T-helper 2 cell treated with Interferon-gamma antibody and Interleukin-4, amounts not matched to agents 100 ng/mL and 5 ng/mL, for 36 hours (primary cell): ENCODE measurements around the gene ITPK1. TPM values are rescaled to one million over a fixed set of nuclear protein-coding genes. Genes with fewer than 3 reads are reported as not detected.

ENCODE experiments used
- intact Hi-C: fragments of 100-400 bp; cut with micrococcal nuclease; formaldehyde crosslinking; loops from one replicate; pipeline ENCODE4 v1.15.1; 2023
- total RNA-seq: library from RNA; stranded (reverse); gene quantifications from 2 replicates; pipeline ENCODE4 v1.2.3, GENCODE V29; 2022

Gene ITPK1
- total RNA-seq, 1 donor from 2014 or later = 84.1 TPM

GRCh38 chr14:93089521-93090269, 26.0 kb downstream of the ITPK1 start:
- intact Hi-C loops = no loop called here

DNA sequence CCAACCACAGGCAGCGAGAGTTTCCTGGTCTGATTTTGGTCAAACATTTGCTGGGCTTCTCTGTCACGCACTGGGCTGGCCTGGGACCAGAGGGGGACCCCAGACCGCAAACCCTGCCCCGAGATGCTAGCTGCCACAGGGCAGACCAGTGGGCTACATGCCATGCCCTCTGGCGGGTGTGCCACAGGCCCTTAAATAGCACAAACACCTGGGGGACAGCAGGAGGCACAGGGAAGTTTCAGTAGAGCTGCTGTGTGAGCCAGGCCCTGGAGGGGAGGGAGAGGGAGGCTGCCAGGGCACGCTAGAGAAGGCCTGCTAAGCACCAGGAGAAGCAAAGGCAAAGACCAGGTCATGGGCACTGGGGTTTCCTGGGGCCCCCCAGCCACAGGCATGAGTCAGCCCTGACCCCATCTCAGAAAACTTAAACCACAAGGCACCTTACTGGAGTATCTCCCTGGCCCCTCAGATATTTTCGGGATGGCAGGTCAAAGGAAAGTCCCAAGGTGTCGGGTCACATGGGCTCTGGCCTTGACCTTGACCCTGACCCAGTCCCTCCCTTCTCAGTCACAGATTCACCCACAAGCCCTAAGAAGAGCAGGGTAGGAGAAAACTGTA, 29.2 kb downstream of the ITPK1 start:
- intact Hi-C loops = no loop called here

DNA sequence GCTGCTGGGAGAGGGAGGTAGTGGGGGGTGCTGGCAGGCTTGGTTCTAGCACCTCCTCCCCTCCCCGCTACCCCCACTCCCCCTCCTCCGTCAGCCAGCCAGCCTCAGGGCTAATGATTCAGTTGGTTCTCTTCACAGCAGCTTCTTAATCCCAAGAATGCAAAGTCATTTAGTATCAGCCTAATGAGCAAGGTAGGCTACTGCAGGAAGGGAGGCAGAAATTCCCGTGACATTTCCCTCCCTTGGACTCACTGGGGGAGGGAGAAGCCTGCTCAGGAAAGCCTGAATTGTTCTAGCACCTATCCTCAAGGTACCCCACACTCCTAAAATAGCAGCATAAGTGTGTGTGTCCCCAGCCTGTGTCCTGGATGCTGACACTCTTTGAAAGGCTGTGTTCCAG, 29.8 kb downstream of the ITPK1 start:
- intact Hi-C loops = no loop called here

- intact Hi-C loops = no loop called here
Observed at GRCh38 chr14:93084866-93085857, 30.6 kb downstream of the ITPK1 start.

- intact Hi-C loops = no loop called here
Observed at GRCh38 chr14:93084402-93084801, 31.3 kb downstream of the ITPK1 start.

DNA sequence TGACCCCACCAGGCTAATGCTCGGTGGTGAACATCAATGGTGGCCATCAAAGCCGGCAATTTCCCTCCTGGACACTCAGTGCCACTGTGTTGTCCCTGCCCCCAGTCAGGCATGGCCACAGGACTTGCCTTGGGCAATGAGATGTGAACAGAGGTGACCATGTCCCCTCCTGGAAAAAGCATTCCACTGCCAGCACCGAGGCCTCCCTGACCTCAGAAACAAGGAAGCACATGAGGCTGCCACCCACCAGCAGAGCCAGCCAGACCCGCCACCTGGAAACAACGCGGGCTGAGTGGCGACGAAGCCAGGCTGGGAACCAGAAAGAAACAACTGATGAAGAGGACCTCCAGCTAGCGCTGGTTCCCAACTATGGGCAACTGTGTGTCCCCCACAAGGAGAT, 31.8 kb downstream of the ITPK1 start:
- intact Hi-C loops = no loop called here

- intact Hi-C loops = no loop called here
Observed at GRCh38 chr14:93082576-93083001, 33.1 kb downstream of the ITPK1 start.

- intact Hi-C loops = no loop called here
Observed at GRCh38 chr14:93081876-93082570, 33.7 kb downstream of the ITPK1 start.

- intact Hi-C loops = no loop called here
Observed at GRCh38 chr14:93079865-93080403, 35.8 kb downstream of the ITPK1 start.

DNA sequence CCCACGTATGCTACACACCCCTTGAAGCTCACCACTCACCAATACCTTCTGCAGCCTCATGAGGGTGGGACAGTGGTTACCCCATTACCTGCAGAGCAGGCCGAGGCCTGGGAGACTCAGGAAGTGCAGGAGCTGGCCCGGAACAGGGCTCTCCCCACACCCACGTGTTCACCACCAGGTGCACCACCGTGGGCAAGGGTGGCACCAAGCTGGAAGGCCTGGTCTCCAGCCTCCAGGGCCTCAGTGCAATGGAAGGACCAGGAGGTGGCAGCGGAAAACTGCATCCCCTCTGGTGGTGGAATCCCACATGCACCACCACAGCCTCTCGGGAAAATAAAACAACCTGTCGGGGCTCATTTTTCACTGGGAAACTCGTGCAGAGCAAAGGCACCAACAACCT, 36.4 kb downstream of the ITPK1 start:
- intact Hi-C loops = no loop called here

GRCh38 chr14:93078870-93079269, 36.9 kb downstream of the ITPK1 start:
- intact Hi-C loops = no loop called here

GRCh38 chr14:93076755-93077154, 39.0 kb downstream of the ITPK1 start:
- intact Hi-C loops = no loop called here

DNA sequence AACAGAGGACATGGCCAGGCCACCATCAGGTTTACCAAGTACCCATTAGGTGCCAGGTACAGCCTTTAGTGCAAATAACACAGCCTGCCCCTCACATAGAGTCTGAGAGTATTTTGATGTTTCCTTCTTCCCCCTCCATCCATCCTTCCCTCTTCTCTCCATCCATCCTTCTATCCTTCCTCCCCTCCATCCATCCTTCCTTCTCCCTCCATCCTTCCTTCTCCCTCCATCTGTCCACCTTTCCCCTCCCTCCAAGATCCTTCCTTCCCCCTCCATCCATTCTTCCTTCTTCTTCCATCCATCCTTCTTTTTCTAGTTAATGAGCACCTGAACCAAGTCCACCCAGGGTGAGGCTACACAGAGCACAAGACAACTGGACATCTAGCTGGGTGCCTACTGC, 39.8 kb downstream of the ITPK1 start:
- intact Hi-C loops = no loop called here

DNA sequence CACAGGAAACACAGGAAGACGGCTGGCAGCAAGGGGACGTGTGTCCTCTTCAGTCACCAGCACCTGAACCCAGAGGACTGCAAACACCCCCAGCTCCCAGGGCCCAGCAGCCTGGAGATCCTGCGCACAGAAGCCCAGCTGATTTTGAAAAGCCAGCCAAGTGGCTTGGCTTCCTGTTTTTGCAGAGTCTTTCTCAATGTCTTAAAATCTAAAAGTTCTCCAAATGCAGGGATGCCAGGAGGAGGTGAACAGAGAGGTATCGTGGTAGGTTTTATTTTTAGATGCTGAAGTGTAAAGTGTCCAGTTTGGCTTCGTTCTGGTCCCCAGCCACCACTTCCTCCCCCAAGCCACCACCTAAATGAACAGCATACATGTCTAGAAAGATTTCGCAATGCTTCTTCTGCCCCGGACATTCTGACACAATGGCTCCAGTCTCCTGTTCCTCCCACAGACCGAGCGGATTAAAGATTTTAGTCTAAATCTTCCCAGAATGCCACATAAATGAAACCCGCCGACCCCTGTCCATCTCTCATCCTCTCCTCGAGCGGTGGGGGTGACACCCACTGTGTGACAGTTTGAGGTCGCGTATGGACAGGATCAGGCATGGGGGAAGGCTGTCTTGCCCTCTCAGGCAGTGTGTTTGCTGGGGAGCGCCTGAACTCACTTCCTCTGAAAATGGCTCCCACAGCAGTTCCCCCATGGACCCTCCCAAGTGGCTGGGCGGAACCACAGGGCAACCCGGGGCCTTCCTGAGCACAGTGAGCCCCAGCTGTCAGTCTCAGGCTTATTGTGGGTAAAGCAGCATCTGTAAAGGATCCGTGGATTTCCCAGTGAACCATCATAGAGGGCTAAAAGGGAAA, 41.6 kb downstream of the ITPK1 start:
- intact Hi-C loops = no loop called here

DNA sequence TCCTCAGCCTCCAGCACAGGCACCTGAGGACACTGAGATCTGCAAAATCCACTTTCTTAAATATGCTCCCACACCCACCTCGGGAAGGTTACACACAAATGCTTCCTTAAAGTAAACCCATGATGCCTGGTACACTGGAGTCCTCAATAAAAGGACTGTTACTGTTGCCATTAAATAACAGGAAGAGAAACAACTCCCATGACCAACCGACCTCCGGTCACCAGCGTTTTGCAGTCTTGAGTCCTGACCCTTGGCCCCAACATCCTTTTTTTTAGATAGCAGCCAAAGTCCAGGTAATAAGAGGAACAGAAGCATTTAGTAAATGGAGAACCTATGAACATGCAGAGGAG, 42.4 kb downstream of the ITPK1 start:
- intact Hi-C loops = no loop called here

DNA sequence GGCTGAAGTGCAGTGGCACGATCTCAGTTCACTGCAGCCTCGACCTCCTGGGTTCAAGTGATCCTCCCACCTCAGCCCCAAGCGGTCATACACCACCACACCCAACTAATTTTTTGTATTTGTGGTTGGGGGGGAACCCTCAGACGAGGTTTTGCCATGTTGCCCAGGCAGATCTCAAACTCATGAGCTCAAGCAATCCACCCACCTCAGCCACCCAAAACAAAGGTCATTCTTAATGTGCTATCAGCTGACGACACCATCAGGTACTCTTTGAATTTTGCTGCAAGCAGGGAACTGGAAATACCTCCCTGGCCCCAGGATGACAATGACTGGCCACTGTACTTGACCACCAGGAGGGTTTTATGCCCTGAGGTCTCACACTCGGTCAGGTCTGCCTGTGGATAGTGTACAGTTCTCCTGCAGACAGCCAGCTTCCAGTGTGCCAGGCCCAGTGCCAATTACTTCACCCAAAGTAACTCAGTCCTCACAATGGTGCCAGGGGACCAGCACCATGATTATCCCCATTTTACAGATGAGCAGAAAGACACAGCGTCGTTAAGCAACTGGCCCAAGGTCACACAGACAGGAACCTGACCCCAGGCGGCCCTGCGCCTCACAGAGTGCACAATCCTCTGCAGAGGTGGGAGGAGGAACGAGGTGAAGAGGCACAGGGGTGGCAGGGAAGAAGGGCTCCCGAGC, 42.9 kb downstream of the ITPK1 start:
- intact Hi-C loops = no loop called here

DNA sequence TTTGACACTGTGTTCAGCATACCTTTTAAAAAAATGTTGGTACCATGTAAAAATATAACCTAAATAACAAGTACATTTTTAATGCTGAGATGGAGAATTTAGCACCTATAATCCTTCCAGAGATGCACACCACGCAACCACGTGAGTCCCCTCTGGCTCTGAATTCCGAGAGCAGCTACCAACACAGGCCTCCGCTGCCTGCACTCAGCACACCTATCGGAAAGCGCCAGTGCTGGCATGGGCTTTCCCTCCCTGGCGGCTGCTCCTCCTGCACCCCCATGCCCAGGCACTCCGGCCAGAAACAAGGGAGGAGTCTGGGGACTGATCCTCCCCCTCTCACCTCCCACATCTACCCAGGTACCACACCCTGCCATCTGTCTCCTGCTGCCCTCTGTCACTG, 47.0 kb downstream of the ITPK1 start:
- intact Hi-C loops = no loop called here

GRCh38 chr14:93067088-93067487, 48.6 kb downstream of the ITPK1 start:
- intact Hi-C loops = no loop called here

DNA sequence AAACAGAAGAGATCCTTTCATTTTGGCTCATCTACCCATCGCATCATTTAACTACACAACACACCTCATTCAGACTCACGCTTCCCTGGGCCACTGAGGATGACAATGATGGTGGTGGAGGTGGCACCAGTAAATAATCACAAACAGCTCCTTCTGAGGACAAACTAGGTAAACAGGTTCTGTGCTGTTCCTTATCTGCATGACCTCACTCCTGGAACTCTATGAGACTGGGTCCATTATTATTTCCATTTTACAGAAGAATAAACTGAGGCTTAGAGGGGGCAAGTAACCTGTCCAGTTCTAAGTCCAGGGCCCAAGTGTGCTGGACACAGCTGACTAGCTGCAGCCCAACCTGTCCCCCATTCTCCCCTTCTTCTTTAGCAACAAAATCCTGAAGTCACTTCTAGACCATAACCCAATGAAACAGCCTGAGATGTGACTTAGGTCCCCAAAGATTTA, 50.4 kb downstream of the ITPK1 start:
- intact Hi-C loops = no loop called here
